HCT116 (cell line): ENCODE results near the gene SOCS7. TPM values are rescaled to one million over a fixed set of nuclear protein-coding genes. Genes with fewer than 3 reads are reported as not detected.

Source experiments
- ATAC-seq: fragments of 200-7000 bp; cut with Tn5 transposase; 2 replicates; pipeline ENCODE4 v1.9.1; 2020; ENCODE audit warnings: mild to moderate bottlenecking, moderate library complexity
- BruUV-seq: library from RNA; stranded (reverse); fragments of 400-500 nt; replicated peaks from 2 replicates; lab custom pipeline; 2021; lab: Mats Ljungman, UMichigan
- CTCF ChIA-PET: fragments of 300-600 bp; sonication (Branson Sonifier 250); formaldehyde crosslinking; loops from one replicate; lab custom pipeline; 2021; ENCODE audit warnings: antibody characterized with exemption; lab: Charles Lee
- POLR2A ChIA-PET: fragments of 300-600, 350-600 bp; sonication (Branson Sonifier 250); formaldehyde crosslinking; loops from one replicate; lab custom pipeline; 2021; ENCODE audit warnings: antibody characterized with exemption; lab: Charles Lee
- RAD21 ChIA-PET, 2 experiments: fragments of 300-600 bp; sonication (Branson Sonifier 250); formaldehyde crosslinking; loops; one replicate each; lab custom pipeline; 2023; ENCODE audit warnings: low total read pairs in 2 of 2; ENCODE audit not compliant: uncharacterized antibody in 2 of 2, unreplicated experiment in 2 of 2, low non-redundant PET in 1 of 2; lab: Charles Lee
- DNase-seq: peaks from one replicate; pipeline ENCODE4 v3.0.0-alpha.2; 2010; ENCODE audit warnings: low read depth, low spot score
- H2AFZ ChIP-seq: fragments of 200-600 bp; shearing (Covaris generic), sonication (generic); 2 replicates; pipeline ENCODE4 v1.6.1; 2017; ENCODE audit warnings: low read depth, mixed run types, mixed read lengths, antibody characterized with exemption, low read length; ENCODE audit not compliant: poor library complexity, severe bottlenecking
- H3K27ac ChIP-seq: 2 replicates; pipeline ENCODE4 v1.5.1; 2012; ENCODE audit warnings: low read depth, low read length
- H3K27me3 ChIP-seq: fragments of 200-600 bp; sonication (generic); 2 replicates; pipeline ENCODE4 v1.6.1; 2016; ENCODE audit warnings: mixed run types, low read length, mixed read lengths; ENCODE audit not compliant: insufficient read depth
- H3K36me3 ChIP-seq, 2 experiments: fragments of 200-500 bp in 1 of 2; fragments of 200-600 bp in 1 of 2; sonication (Bioruptor generic) in 1 of 2; sonication (generic) in 1 of 2; 2 replicates each; pipeline versions ENCODE4 v1.5.1 to v1.6.1; 2014 to 2016; ENCODE audit warnings: low read length in 2 of 2, inconsistent platforms in 1 of 2, mixed read lengths in 1 of 2, mixed run types in 1 of 2; ENCODE audit not compliant: insufficient read depth in 2 of 2, control insufficient read depth in 1 of 2
- H3K4me1 ChIP-seq, 2 experiments: fragments of 200-600 bp in 1 of 2; sonication (generic) in 1 of 2; 2 replicates each; pipeline versions ENCODE4 v1.5.1 to v1.6.1; 2012 to 2017; ENCODE audit warnings: low read length in 2 of 2, inconsistent platforms in 1 of 2, mild to moderate bottlenecking in 1 of 2, mixed read lengths in 1 of 2, mixed run types in 1 of 2, moderate library complexity in 1 of 2; ENCODE audit not compliant: insufficient read depth in 2 of 2, control insufficient read depth in 1 of 2
- H3K4me2 ChIP-seq: fragments of 200-600 bp; sonication (generic); 2 replicates; pipeline ENCODE4 v1.6.1; 2017; ENCODE audit warnings: mixed run types, low read length, mixed read lengths
- H3K4me3 ChIP-seq, 2 experiments: fragments of 200-600 bp in 1 of 2; sonication (generic) in 1 of 2; replicated peaks in 1 of 2; 2 replicates each; pipeline ENCODE4 v1.5.1; 2011 to 2016; ENCODE audit warnings: low read length in 2 of 2, control low read depth in 1 of 2, low read depth in 1 of 2, mild to moderate bottlenecking in 1 of 2, mixed read lengths in 1 of 2, mixed run types in 1 of 2
- H3K79me2 ChIP-seq: fragments of 200-600 bp; sonication (generic); 2 replicates; pipeline ENCODE4 v1.6.1; 2017; ENCODE audit warnings: mild to moderate bottlenecking, mixed run types, low read length, moderate library complexity, mixed read lengths; ENCODE audit not compliant: insufficient read depth
- H3K9ac ChIP-seq: fragments of 200-600 bp; sonication (generic); 2 replicates; pipeline ENCODE4 v1.6.1; 2016; ENCODE audit warnings: low read length, mixed read lengths
- H3K9me2 ChIP-seq: fragments of 200-600 bp; sonication (generic), shearing (Covaris generic); 2 replicates; pipeline ENCODE4 v1.6.1; 2017; ENCODE audit warnings: mixed run types, mild to moderate bottlenecking, moderate library complexity; ENCODE audit not compliant: insufficient read depth
- H3K9me3 ChIP-seq, 2 experiments: fragments of 200-500 bp in 1 of 2; fragments of 200-600 bp in 1 of 2; sonication (Bioruptor generic) in 1 of 2; sonication (generic) in 1 of 2; 2 replicates each; pipeline ENCODE4 v1.6.1; 2014 to 2017; ENCODE audit warnings: low read length in 2 of 2, mixed read lengths in 2 of 2, inconsistent platforms in 1 of 2, low read depth in 1 of 2, mild to moderate bottlenecking in 1 of 2, mixed run types in 1 of 2, moderate library complexity in 1 of 2; ENCODE audit not compliant: control insufficient read depth in 1 of 2, insufficient read depth in 1 of 2
- H4K20me1 ChIP-seq: fragments of 200-600 bp; sonication (generic), shearing (Covaris generic); 2 replicates; pipeline ENCODE4 v1.6.1; 2017; ENCODE audit warnings: mixed run types, mild to moderate bottlenecking, moderate library complexity; ENCODE audit not compliant: insufficient read depth
- ATF3 ChIP-seq: IDR thresholded peaks from 2 replicates; pipeline ENCODE4 v1.6.1; 2012
- CBX3 ChIP-seq: IDR thresholded peaks from 2 replicates; pipeline ENCODE4 v1.6.1; 2012; ENCODE audit warnings: low read depth
- CEBPB ChIP-seq: IDR thresholded peaks from 2 replicates; pipeline ENCODE4 v1.6.1; 2012; ENCODE audit warnings: low read depth
- CTCF ChIP-seq, 3 experiments: fragments of 200-600 bp in 1 of 3; sonication (generic) in 1 of 3; IDR thresholded peaks in 2 of 3; conservative IDR thresholded peaks in 1 of 3; 2 replicates each; pipeline ENCODE4 v1.5.1; 2012 to 2017; ENCODE audit warnings: low read depth in 2 of 3, low read length in 2 of 3, antibody characterized with exemption in 1 of 3, borderline replicate concordance in 1 of 3, control low read depth in 1 of 3, mild to moderate bottlenecking in 1 of 3, mixed read lengths in 1 of 3, mixed run types in 1 of 3, moderate library complexity in 1 of 3; ENCODE audit not compliant: insufficient read depth in 1 of 3
- EGR1 ChIP-seq: IDR thresholded peaks from 2 replicates; pipeline ENCODE4 v1.6.1; 2012; ENCODE audit warnings: low read depth
- ELF1 ChIP-seq: IDR thresholded peaks from 2 replicates; pipeline ENCODE4 v1.6.1; 2012; ENCODE audit warnings: low read depth, borderline replicate concordance
- EZH2 ChIP-seq: fragments of 200-600 bp; sonication (generic); IDR thresholded peaks from 2 replicates; pipeline ENCODE4 v1.6.1; 2017; ENCODE audit warnings: antibody characterized with exemption, mixed run types
- EZH2phosphoT487 ChIP-seq: fragments of 200-600 bp; IDR thresholded peaks from 2 replicates; pipeline ENCODE4 v1.6.1; 2018; ENCODE audit warnings: antibody characterized with exemption, borderline replicate concordance
- FOSL1 ChIP-seq: IDR thresholded peaks from 2 replicates; pipeline ENCODE4 v1.6.1; 2012; ENCODE audit warnings: low read depth
- JUND ChIP-seq: IDR thresholded peaks from 2 replicates; pipeline ENCODE4 v1.6.1; 2012
- POLR2AphosphoS5 ChIP-seq: IDR thresholded peaks from 2 replicates; pipeline ENCODE4 v1.6.1; 2011; ENCODE audit warnings: mild to moderate bottlenecking, low read depth, low read length, moderate library complexity
- RAD21 ChIP-seq: IDR thresholded peaks from 2 replicates; pipeline ENCODE4 v1.6.1; 2012; ENCODE audit warnings: low read depth, mild to moderate bottlenecking
- SIN3A ChIP-seq: IDR thresholded peaks from 2 replicates; pipeline ENCODE4 v1.6.1; 2012; ENCODE audit warnings: low read depth
- SP1 ChIP-seq: IDR thresholded peaks from 2 replicates; pipeline ENCODE4 v1.6.1; 2012; ENCODE audit warnings: low read depth
- TCF7L2 ChIP-seq: IDR thresholded peaks from 2 replicates; pipeline ENCODE4 v1.7.0; 2011; ENCODE audit warnings: borderline replicate concordance, inconsistent platforms; ENCODE audit not compliant: insufficient read depth, insufficient read length; ENCODE audit errors: extremely low read depth
- YY1 ChIP-seq: IDR thresholded peaks from 2 replicates; pipeline ENCODE4 v1.6.1; 2011; ENCODE audit warnings: low read length, low read depth, moderate library complexity, mild to moderate bottlenecking; ENCODE audit not compliant: insufficient replicate concordance; ENCODE audit errors: extremely low read depth
- ZBTB33 ChIP-seq: IDR thresholded peaks from 2 replicates; pipeline ENCODE4 v1.6.1; 2011; ENCODE audit warnings: mild to moderate bottlenecking, low read length, moderate library complexity; ENCODE audit not compliant: insufficient replicate concordance; ENCODE audit errors: extremely low read depth
- ZNF274 ChIP-seq: fragments of 200-500 bp; sonication (Bioruptor generic); IDR thresholded peaks from 2 replicates; pipeline ENCODE4 v1.6.1; 2014; ENCODE audit warnings: mild to moderate bottlenecking, low read depth, low read length, inconsistent platforms
- intact Hi-C: fragments of 100-400 bp; cut with micrococcal nuclease; formaldehyde crosslinking; loops from 2 replicates; pipeline ENCODE4 v1.10.0; 2022
- total RNA-seq: library from RNA; stranded (reverse); gene quantifications from one replicate; pipeline ENCODE4 v1.2.1, GENCODE V29; 2021; ENCODE audit not compliant: unreplicated experiment
- TF ChIP-seq, protein P1 (sequence below): IDR thresholded peaks from 2 replicates; pipeline ENCODE4 v1.6.1; 2012

The SOCS7 gene
- total RNA-seq, 1 experiment from 2014 or later, result 49.9 TPM

- Histone ChIP-seq H2AFZ (no peak overlapping the region), H3K9me3 (no peaks in the 10 kb centered on the region), H3K27me3 (no peaks in the 10 kb centered on the region), H3K9ac (no peak overlapping the region), H3K4me3 (no peak overlapping the region), H4K20me1 (no peaks in the 10 kb centered on the region), H3K9me2 (no peaks in the 10 kb centered on the region), H3K4me1 (no peaks in the 10 kb centered on the region), H3K79me2 (no peaks in the 10 kb centered on the region), H3K27ac (no peak overlapping the region), H3K4me2 (no peak overlapping the region), H3K36me3 (no peaks in the 10 kb centered on the region)
- CTCF ChIA-PET, result interaction anchor here (1.1 to 3.1 kb wide), 3 partner anchors 12 to 79 kb away, joined by 3 to 23 read pairs (median 15); no protein-coding TSS in a partner anchor
- TF ChIP-seq EGR1 (no peak), TCF7L2 (no peak), CEBPB (no peak), POLR2AphosphoS5 (no peak), EZH2 (no peak), EZH2phosphoT487 (no peak), CBX3 (no peak), YY1 (no peak), ELF1 (no peak), SIN3A (no peak), ATF3 (no peak), RAD21 (no peak), FOSL1 (no peak), CTCF (IDR thresholded peaks at IDR 0.05 in 2 of 3, conservative IDR thresholded peaks at IDR 0.05 in 1 of 3; ENCODE audit: borderline replicate concordance in 1 of 3, insufficient read depth in 1 of 3, low read depth in 2 of 3, low read length in 2 of 3) (no peak), ZNF274 (no peak), JUND (no peak), ZBTB33 (no peak), SP1 (no peak)
- TF ChIP-seq, protein P1, sequence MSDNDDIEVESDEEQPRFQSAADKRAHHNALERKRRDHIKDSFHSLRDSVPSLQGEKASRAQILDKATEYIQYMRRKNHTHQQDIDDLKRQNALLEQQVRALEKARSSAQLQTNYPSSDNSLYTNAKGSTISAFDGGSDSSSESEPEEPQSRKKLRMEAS, result no peak
- intact Hi-C loops, result loop anchor here (5.0 kb wide), 1 partner anchor 78 kb away; no protein-coding TSS in a partner anchor
- RAD21 ChIA-PET, result no interaction called here
- POLR2A ChIA-PET, result no interaction called here
- DNase-seq (no peak), ATAC-seq (no peak)
- no TSS peak for BruUV-seq
These were observed 16.9 kb upstream of the SOCS7 start for GRCh38 chr17:38334480-38335364.
